RKO (cell line): ENCODE data around the gene ENTREP3.
"Not testable (repeated sequence)": the region's sequence is repeated elsewhere in the genome, so short reads cannot be mapped to it uniquely, and the experiment has no call there.

Source experiments
- DNase-seq: peaks from one replicate; pipeline ENCODE4 v3.0.0-alpha.2; 2016; ENCODE audit warnings: low spot score

ENTREP3 gene

GRCh38 chr1:155250633-155251449 lies 4.4 kb downstream of the ENTREP3 start:
- peak; percentile 90 for DNase-seq

- DNase-seq: no peak
These were observed 5.0 kb downstream of the ENTREP3 start for GRCh38 chr1:155250246-155250632.

GRCh38 chr1:155247667-155248553 lies 7.4 kb downstream of the ENTREP3 start:
- DNase-seq: no peak

GRCh38 chr1:155246796-155247195 lies 8.5 kb downstream of the ENTREP3 start:
- not testable (repeated sequence) for DNase-seq

- no peak for DNase-seq
These were observed 10.1 kb downstream of the ENTREP3 start for GRCh38 chr1:155245163-155245524.

GRCh38 chr1:155244368-155245162 lies 10.7 kb downstream of the ENTREP3 start:
- DNase-seq: peak; percentile 99

GRCh38 chr1:155242805-155243358 lies 12.4 kb downstream of the ENTREP3 start:
- DNase-seq: no peak

GRCh38 chr1:155241841-155242264 lies 13.4 kb downstream of the ENTREP3 start:
- DNase-seq: peak; percentile 54

- peak; percentile 87 for DNase-seq
These were observed 14.1 kb downstream of the ENTREP3 start for GRCh38 chr1:155241069-155241679.

- no peak for DNase-seq
These were observed 18.8 kb downstream of the ENTREP3 start for GRCh38 chr1:155236451-155236850.

- DNase-seq: not testable (repeated sequence)
These were observed 19.9 kb downstream of the ENTREP3 start for GRCh38 chr1:155235375-155235774.

- DNase-seq: not testable (repeated sequence)
These were observed 21.8 kb downstream of the ENTREP3 start for GRCh38 chr1:155233502-155233901.

- not testable (repeated sequence) for DNase-seq
These were observed 23.0 kb downstream of the ENTREP3 start for GRCh38 chr1:155232001-155232978.

GRCh38 chr1:155231302-155231701 lies 24.0 kb downstream of the ENTREP3 start:
- not testable (repeated sequence) for DNase-seq

GRCh38 chr1:155228096-155228427 lies 27.2 kb downstream of the ENTREP3 start:
- no peak for DNase-seq

GRCh38 chr1:155227261-155228095 lies 27.8 kb downstream of the ENTREP3 start:
- DNase-seq: peak; percentile 99

GRCh38 chr1:155226910-155227260 lies 28.4 kb downstream of the ENTREP3 start:
- DNase-seq: peak; percentile 80

GRCh38 chr1:155226188-155226909 lies 28.9 kb downstream of the ENTREP3 start:
- DNase-seq: peak; percentile 90

GRCh38 chr1:155225404-155225759 lies 29.9 kb downstream of the ENTREP3 start:
- DNase-seq: not testable (repeated sequence)
